GM12892 (cell line): Measurements from ENCODE around the gene GRHL1.

Experiments used
- POLR2A ChIP-seq: IDR thresholded peaks from 2 replicates; pipeline ENCODE4 v1.6.1; 2011; ENCODE audit warnings: low read depth, low read length, control low read depth
- POLR2AphosphoS5 ChIP-seq: IDR thresholded peaks from 2 replicates; pipeline ENCODE4 v1.6.1; 2011; ENCODE audit warnings: low read depth, low read length, control low read depth

- TF ChIP-seq POLR2AphosphoS5 (no peak), POLR2A (no peak)
These were observed 68.3 kb downstream of the GRHL1 start for GRCh38 chr2:10019602-10020400.
